B cell (primary cell): Measurements from ENCODE around the gene TAS2R9. TPM values are rescaled to one million over a fixed set of nuclear protein-coding genes. Genes with fewer than 3 reads are reported as not detected.

Experiments
- ATAC-seq: fragments of 200-7000 bp; cut with Tn5 transposase; one replicate; pipeline ENCODE4 v1.10.0; 2021; ENCODE audit warnings: low read depth, mild to moderate bottlenecking, moderate number of reproducible peaks, moderate library complexity
- CTCF ChIA-PET: fragments of 350-600 bp; sonication (Branson Sonifier 250); formaldehyde crosslinking; loops from one replicate; lab custom pipeline; 2021; ENCODE audit warnings: antibody characterized with exemption, inconsistent platforms; lab: Charles Lee
- POLR2A ChIA-PET: fragments of 350-600 bp; sonication (Branson Sonifier 250); formaldehyde crosslinking; loops from one replicate; lab custom pipeline; 2021; ENCODE audit warnings: antibody characterized with exemption; lab: Charles Lee
- DNase-seq: peaks from one replicate; pipeline ENCODE4 v3.0.0; 2013
- H2AFZ ChIP-seq: 2 replicates; pipeline ENCODE4 v1.6.1; 2012; ENCODE audit warnings: mild to moderate bottlenecking, low read depth, low read length; ENCODE audit not compliant: insufficient read depth, poor library complexity, severe bottlenecking
- H3K27ac ChIP-seq, 2 donors: 1 replicate in 1 of 2; 2 replicates in 1 of 2; pipeline ENCODE4 v1.5.1; 2012 to 2013; ENCODE audit warnings: low read length in 2 of 2, mild to moderate bottlenecking in 2 of 2, moderate library complexity in 1 of 2
- H3K27me3 ChIP-seq, 4 experiments: fragments of 200-600 bp in 1 of 4; sonication (generic) in 1 of 4; replicated peaks in 1 of 4; 1 replicate in 2 of 4; 2 replicates in 2 of 4; pipeline versions ENCODE4 v1.6.1 to v1.7.0; 2013 to 2016; ENCODE audit warnings: low read length in 3 of 4, mild to moderate bottlenecking in 2 of 4, mixed read lengths in 1 of 4, moderate library complexity in 1 of 4; ENCODE audit not compliant: insufficient read depth in 4 of 4, control insufficient read depth in 3 of 4; ENCODE audit errors: control extremely low read depth in 1 of 4
- H3K36me3 ChIP-seq, 2 experiments: replicated peaks in 1 of 2; 1 replicate in 1 of 2; 2 replicates in 1 of 2; pipeline versions ENCODE4 v1.6.1 to v1.7.1; 2013; ENCODE audit warnings: low read length in 1 of 2; ENCODE audit not compliant: insufficient read depth in 2 of 2, control insufficient read depth in 1 of 2; ENCODE audit errors: control extremely low read depth in 1 of 2, extremely low read depth in 1 of 2
- H3K4me1 ChIP-seq, 2 donors: fragments of 200-600 bp in 1 of 2; sonication (generic) in 1 of 2; 1 replicate in 1 of 2; 2 replicates in 1 of 2; pipeline versions ENCODE4 v1.5.1 to v1.6.1; 2013 to 2017; ENCODE audit warnings: low read length in 2 of 2; ENCODE audit not compliant: control insufficient read depth in 2 of 2, insufficient read depth in 2 of 2
- H3K4me2 ChIP-seq: replicated peaks from 2 replicates; pipeline ENCODE3; 2012; ENCODE audit warnings: mild to moderate bottlenecking, low read depth, low read length; ENCODE audit not compliant: poor library complexity, severe bottlenecking
- H3K4me3 ChIP-seq, 5 experiments: fragments of 200-600 bp in 1 of 5; sonication (generic) in 1 of 5; 1 replicate in 3 of 5; 2 replicates in 2 of 5; pipeline versions ENCODE4 v1.5.1 to v1.7.0; 2011 to 2016; ENCODE audit warnings: low read length in 4 of 5, mild to moderate bottlenecking in 4 of 5, low read depth in 2 of 5, control low read depth in 1 of 5, moderate library complexity in 1 of 5; ENCODE audit not compliant: insufficient read depth in 1 of 5; ENCODE audit errors: control extremely low read depth in 1 of 5, extremely low read depth in 1 of 5
- H3K79me2 ChIP-seq: fragments of 200-600 bp; sonication (generic); one replicate; pipeline ENCODE4 v1.6.0; 2016; ENCODE audit warnings: low read length; ENCODE audit not compliant: control insufficient read depth, insufficient read depth
- H3K9ac ChIP-seq: fragments of 200-600 bp; sonication (generic); 2 replicates; pipeline ENCODE4 v1.6.1; 2017; ENCODE audit warnings: mild to moderate bottlenecking, low read length, moderate library complexity
- H3K9me3 ChIP-seq, 3 donors: one replicate each; pipeline versions ENCODE4 v1.6.1 to v1.7.1; 2013; ENCODE audit warnings: low read length in 2 of 3; ENCODE audit not compliant: control insufficient read depth in 2 of 3, insufficient read depth in 1 of 3; ENCODE audit errors: control extremely low read depth in 1 of 3
- H4K20me1 ChIP-seq: 2 replicates; pipeline ENCODE4 v1.6.0; 2012; ENCODE audit warnings: mild to moderate bottlenecking, low read length; ENCODE audit not compliant: insufficient read depth, control insufficient read depth, poor library complexity, severe bottlenecking
- H3K27ac Mint-ChIP-seq: one replicate; pipeline ENCODE4 v1.8.0; 2021; ENCODE audit warnings: mixed read lengths
- H3K27me3 Mint-ChIP-seq: one replicate; pipeline ENCODE4 v1.8.0; 2021; ENCODE audit warnings: mixed read lengths
- H3K4me1 Mint-ChIP-seq: one replicate; pipeline ENCODE4 v1.8.0; 2021; ENCODE audit warnings: mixed read lengths
- H3K4me3 Mint-ChIP-seq: one replicate; pipeline ENCODE4 v1.8.0; 2021; ENCODE audit warnings: mixed read lengths
- H3K9me3 Mint-ChIP-seq: one replicate; pipeline ENCODE4 v1.8.0; 2022; ENCODE audit warnings: mixed read lengths; ENCODE audit not compliant: insufficient read depth
- CTCF ChIP-seq: fragments of 200-600 bp; IDR thresholded peaks from one replicate; pipeline ENCODE4 v1.8.0; 2022; ENCODE audit warnings: antibody characterized with exemption, mild to moderate bottlenecking
- EZH2 ChIP-seq: IDR thresholded peaks from 2 replicates; pipeline ENCODE4 v1.6.1; 2012; ENCODE audit warnings: borderline replicate concordance, low read depth, mild to moderate bottlenecking, moderate library complexity, low read length; ENCODE audit not compliant: insufficient read depth, poor library complexity, severe bottlenecking
- WGBS: methylation state at CpG from one replicate; pipeline ENCODE4 v1.1.5; 2013; ENCODE audit warnings: missing lambda C conversion rate; ENCODE audit not compliant: insufficient coverage; 5-methylcytosine and 5-hydroxymethylcytosine counted together
- intact Hi-C: fragments of 100-400 bp; cut with micrococcal nuclease; formaldehyde crosslinking; loops from one replicate; pipeline ENCODE4 v1.10.0; 2022
- polyA plus RNA-seq: library from polyadenylated mRNA; depleted of rRNA; stranded (reverse); fragments of >200 nt; gene quantifications from 2 replicates; pipeline ENCODE4 v1.2.3, GENCODE V29; 2012
- total RNA-seq, 2 donors: library from RNA; stranded (reverse); fragments of 120-200 nt in 1 of 2; gene quantifications; 1 replicate in 1 of 2; 2 replicates in 1 of 2; pipeline versions ENCODE4 v1.2.3 to v1.2.4, GENCODE V29; 2013 to 2022

Gene TAS2R9
- total and polyA plus RNA-seq, 2 donors (not counting 1 experiment from before 2014, with no cell fraction given): not detected

DNA sequence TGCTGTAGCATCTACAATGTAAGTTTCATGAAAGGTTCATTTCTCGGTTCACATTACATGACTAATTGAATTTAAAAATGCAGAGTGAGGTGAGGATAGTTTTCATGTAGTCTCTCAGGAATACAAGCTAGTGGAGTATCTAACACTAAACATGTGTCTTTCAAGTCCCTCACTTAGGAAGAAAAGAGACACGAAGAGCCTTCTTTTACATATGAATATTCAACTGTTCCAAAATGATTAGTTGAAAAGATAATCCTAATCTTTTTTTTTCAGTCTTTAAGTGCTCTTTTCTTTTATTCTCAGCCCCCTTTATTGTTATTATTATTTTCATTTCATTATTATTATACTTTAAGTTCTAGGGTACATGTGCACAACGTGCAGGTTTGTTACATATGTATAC is 28.5 kb upstream of the TAS2R9 start:
- no peak overlapping the region for H3K4me3 ChIP-seq
- no peak overlapping the region for H3K27ac Mint-ChIP-seq
- H3K9ac ChIP-seq: no peak overlapping the region
- no peaks in the 10 kb centered on the region for H4K20me1 ChIP-seq
- ChIA-PET CTCF (no interaction called here), POLR2A (no interaction called here)
- no peak for TF ChIP-seq EZH2
- no peak for TF ChIP-seq CTCF
- H3K4me1 Mint-ChIP-seq: no peaks in the 10 kb centered on the region
- no peaks in the 10 kb centered on the region for H3K27me3 Mint-ChIP-seq
- no peaks in the 10 kb centered on the region for H3K27me3 ChIP-seq
- intact Hi-C loops: no loop called here
- ATAC-seq (no peak), DNase-seq (no peak)
- no peaks in the 10 kb centered on the region for H3K79me2 ChIP-seq
- no peaks in the 10 kb centered on the region for H3K36me3 ChIP-seq
- no CpG with 5 or more reads among the region's 3 CpGs for WGBS
- no peaks in the 10 kb centered on the region for H3K4me1 ChIP-seq
- H3K27ac ChIP-seq: no peak overlapping the region
- H2AFZ ChIP-seq: no peak overlapping the region
- H3K9me3 ChIP-seq: peaks cover 0 to 1% (median 0%) of the 10 kb centered on the region in 3 donors
- no peak overlapping the region for H3K4me2 ChIP-seq
- peaks cover 2% of the 10 kb centered on the region for H3K9me3 Mint-ChIP-seq
- H3K4me3 Mint-ChIP-seq: no peak overlapping the region

DNA sequence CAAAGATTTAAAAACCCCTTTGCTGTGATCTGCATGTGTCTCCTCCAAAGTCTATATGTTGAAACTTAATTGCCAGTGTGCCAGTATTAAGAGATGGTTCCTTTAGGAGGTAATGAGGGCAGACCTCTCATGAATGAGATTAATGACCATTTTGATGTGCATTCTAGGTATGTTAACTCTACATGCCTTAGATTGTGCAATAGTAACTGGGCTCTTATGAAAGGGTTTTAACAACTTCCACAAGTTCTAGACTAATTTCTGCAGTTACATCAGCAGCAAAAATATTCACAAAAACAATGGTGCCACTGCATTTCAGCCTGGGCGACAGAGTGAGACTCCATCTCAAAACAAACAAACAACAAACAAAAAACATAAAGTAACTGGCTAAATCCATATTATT is 20.0 kb upstream of the TAS2R9 start:
- H3K9me3 Mint-ChIP-seq: no peaks in the 10 kb centered on the region
- ATAC-seq: no peak
- ChIA-PET CTCF (no interaction called here), POLR2A (no interaction called here)
- no CpG with 5 or more reads among the region's 1 CpG for WGBS
- Histone ChIP-seq H3K4me2 (no peak overlapping the region), H3K4me3 (no peak overlapping the region), H3K4me1 (no peaks in the 10 kb centered on the region), H3K27ac (no peak overlapping the region), H2AFZ (no peak overlapping the region), H3K9ac (no peak overlapping the region), H3K36me3 (no peaks in the 10 kb centered on the region), H3K27me3 (no peaks in the 10 kb centered on the region), H4K20me1 (no peaks in the 10 kb centered on the region), H3K79me2 (no peaks in the 10 kb centered on the region), H3K9me3 (peaks cover 0 to 3% (median 0%) of the 10 kb centered on the region in 3 donors)
- no peak overlapping the region for H3K27ac Mint-ChIP-seq
- H3K27me3 Mint-ChIP-seq: no peaks in the 10 kb centered on the region
- intact Hi-C loops: no loop called here
- H3K4me3 Mint-ChIP-seq: no peak overlapping the region
- no peaks in the 10 kb centered on the region for H3K4me1 Mint-ChIP-seq
- no peak for DNase-seq
- TF ChIP-seq EZH2: no peak
